Right ventricle myocardium superior (tissue), 1 donor: ENCODE data around the gene SOWAHD. TPM values are rescaled to one million over a fixed set of nuclear protein-coding genes. Genes with fewer than 3 reads are reported as not detected.
"Not testable (repeated sequence)": the region's sequence is repeated elsewhere in the genome, so short reads cannot be mapped to it uniquely, and the experiment has no call there.

Source experiments
- ATAC-seq: fragments of 200-7000 bp; cut with Tn5 transposase; one replicate; pipeline ENCODE4 v1.9.1; 2020; ENCODE audit warnings: mild to moderate bottlenecking; ENCODE audit not compliant: poor library complexity
- DNase-seq: peaks from one replicate; pipeline ENCODE4 v3.0.0-alpha.2; 2020
- intact Hi-C: fragments of 100-400 bp; cut with DNase I; formaldehyde crosslinking; loops from one replicate; pipeline ENCODE4 v1.11.2; 2022
- long read RNA-seq: library from polyadenylated mRNA; unstranded; transcript quantifications from one replicate; pipeline ENCODE4 v2.0.0, GENCODE V29; 2021
- total RNA-seq: library from RNA; stranded (reverse); fragmentation: NEBNext Ultra II Directional; extraction: Animal tissue kit (Norgen Biotek cat#: 25700); gene quantifications from one replicate; pipeline ENCODE4 v1.2.1, GENCODE V29; 2021
- donor health status: DM: no; HTN: yes; CAD: no; lungs with severe emphysema.

SOWAHD gene
- total RNA-seq: 0.51 TPM
- long read RNA-seq: 0 reads

GRCh38 chrX:119757979-119758730, at the start of gene SOWAHD:
Gene SOWAHD (plus strand): TSS chrX:119758588. CDS start chrX:119758668, 80 bp downstream.
- peak; percentile 67 for ATAC-seq
- intact Hi-C loops: no loop called here

GRCh38 chrX:119708936-119709335, 49.5 kb upstream of the SOWAHD start:
- intact Hi-C loops: no loop called here
- ATAC-seq (no peak), DNase-seq (no peak)

More at GRCh38 chrX:119757979-119758730, at the start of gene SOWAHD:
- DNase-seq: peak; percentile 63

- intact Hi-C loops: no loop called here
- DNase-seq (no peak), ATAC-seq (no peak)
Observed at GRCh38 chrX:119709630-119710029, 48.8 kb upstream of the SOWAHD start.

GRCh38 chrX:119721487-119721886, 36.9 kb upstream of the SOWAHD start:
- DNase-seq (no peak), ATAC-seq (no peak)
- intact Hi-C loops: loop anchor here (10.0 kb wide), 1 partner anchor 207 kb away; no protein-coding TSS in a partner anchor

- no peak for ATAC-seq
- intact Hi-C loops: loop anchor here (10.0 kb wide), 1 partner anchor 207 kb away; no protein-coding TSS in a partner anchor
- DNase-seq: no peak
Observed at GRCh38 chrX:119721926-119722325, 36.5 kb upstream of the SOWAHD start.

GRCh38 chrX:119726900-119727555, 31.4 kb upstream of the SOWAHD start:
- DNase-seq (no peak), ATAC-seq (no peak)
- intact Hi-C loops: loop anchor here (10.0 kb wide), 1 partner anchor 212 kb away; no protein-coding TSS in a partner anchor

GRCh38 chrX:119728487-119728886, 29.9 kb upstream of the SOWAHD start:
- no peak for DNase-seq
- intact Hi-C loops: loop anchor here (10.0 kb wide), 1 partner anchor 214 kb away; no protein-coding TSS in a partner anchor
- ATAC-seq: no peak

GRCh38 chrX:119729408-119730201, 28.8 kb upstream of the SOWAHD start:
- DNase-seq (peak; percentile 54), ATAC-seq (peak; percentile 46)
- intact Hi-C loops: loop anchor here (10.0 kb wide), 2 partner anchors 115 to 215 kb away; no protein-coding TSS in a partner anchor

- DNase-seq: peak; percentile 85
- intact Hi-C loops: loop anchor here (10.0 kb wide), 1 partner anchor 120 kb away; no protein-coding TSS in a partner anchor
- ATAC-seq: peak; percentile 97
Observed at GRCh38 chrX:119734897-119735339, 23.5 kb upstream of the SOWAHD start.

- intact Hi-C loops: loop anchor here (10.0 kb wide), 1 partner anchor 121 kb away; no protein-coding TSS in a partner anchor
- DNase-seq (no peak), ATAC-seq (peak; percentile 23)
Observed at GRCh38 chrX:119735467-119735866, 22.9 kb upstream of the SOWAHD start.

GRCh38 chrX:119736206-119736764, 22.1 kb upstream of the SOWAHD start:
- ATAC-seq: no peak
- DNase-seq: no peak
- intact Hi-C loops: loop anchor here (10.0 kb wide), 1 partner anchor 121 kb away; no protein-coding TSS in a partner anchor

- ATAC-seq: no peak
- DNase-seq: no peak
- intact Hi-C loops: loop anchor here (10.0 kb wide), 1 partner anchor 124 kb away; no protein-coding TSS in a partner anchor
Observed at GRCh38 chrX:119738742-119739141, 19.6 kb upstream of the SOWAHD start.

GRCh38 chrX:119745283-119745848, 13.0 kb upstream of the SOWAHD start:
- no peak for ATAC-seq
- DNase-seq: no peak
- intact Hi-C loops: no loop called here

- intact Hi-C loops, DNase-seq, ATAC-seq: not testable (repeated sequence)
Observed at GRCh38 chrX:119750131-119750530, 8.3 kb upstream of the SOWAHD start.

GRCh38 chrX:119750751-119751150, 7.6 kb upstream of the SOWAHD start:
- ATAC-seq, DNase-seq, intact Hi-C loops: not testable (repeated sequence)

GRCh38 chrX:119753001-119753400, 5.4 kb upstream of the SOWAHD start:
- no peak for ATAC-seq
- intact Hi-C loops: no loop called here
- no peak for DNase-seq

GRCh38 chrX:119753639-119754257, 4.6 kb upstream of the SOWAHD start:
- intact Hi-C loops: no loop called here
- no peak for ATAC-seq

More at GRCh38 chrX:119753639-119754257, 4.6 kb upstream of the SOWAHD start:
- DNase-seq: no peak
